DMS153 (cell line): Measurements from ENCODE around the gene PABPN1L.
"Not testable (repeated sequence)": the region's sequence is repeated elsewhere in the genome, so short reads cannot be mapped to it uniquely, and the experiment has no call there.

ENCODE experiments used
- DNase-seq: peaks from one replicate; lab custom pipeline; 2025; lab: John Stamatoyannopoulos, UW

PABPN1L gene

DNA sequence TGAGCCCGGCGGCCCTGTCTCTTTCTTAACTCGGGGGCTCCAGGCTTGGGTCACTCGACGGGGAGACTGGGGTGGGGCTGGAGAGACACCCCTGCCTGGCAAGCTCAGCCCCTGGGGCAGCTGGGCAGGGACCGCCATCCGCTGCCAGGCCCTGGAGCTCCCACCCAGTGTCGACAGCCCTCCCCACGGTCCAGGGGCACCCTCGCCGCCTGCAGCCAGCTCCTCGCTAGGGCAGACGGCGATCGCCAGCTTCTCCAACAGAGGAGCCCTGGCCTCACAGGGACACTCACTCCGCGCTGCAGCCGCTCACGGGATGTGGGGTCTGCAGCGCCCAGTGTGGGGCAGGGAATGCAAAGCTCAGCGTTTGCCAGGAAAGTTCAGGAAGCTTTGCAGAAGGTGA is 38.7 kb downstream of the PABPN1L start:
- DNase-seq, result no peak

- DNase-seq, result no peak
These were observed 40.2 kb downstream of the PABPN1L start for GRCh38 chr16:88826070-88826840.

DNA sequence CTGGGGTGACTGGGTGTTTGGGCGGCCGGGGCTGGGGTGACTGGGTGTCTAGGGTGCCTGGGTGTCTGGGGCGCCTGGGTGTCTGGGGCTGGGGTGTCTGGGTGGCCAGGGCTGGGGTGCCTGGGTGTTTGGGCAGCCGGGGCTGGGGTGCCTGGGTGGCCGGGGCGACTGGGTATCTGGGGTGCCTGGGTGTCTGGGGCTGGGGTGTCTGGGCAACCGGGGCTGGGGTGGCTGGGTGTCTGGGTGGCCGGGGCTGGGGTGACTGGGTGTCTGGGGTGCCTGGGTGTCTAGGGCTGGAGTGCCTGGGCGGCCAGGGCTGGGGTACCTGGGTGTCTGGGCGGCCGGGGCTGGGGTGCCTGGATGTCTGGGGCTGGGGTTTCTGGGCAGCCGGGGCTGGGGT is 41.3 kb downstream of the PABPN1L start:
- no peak for DNase-seq

GRCh38 chr16:88824256-88825077 is 42.0 kb downstream of the PABPN1L start:
- DNase-seq, result no peak

GRCh38 chr16:88823646-88824045 is 42.8 kb downstream of the PABPN1L start:
- not testable (repeated sequence) for DNase-seq

- DNase-seq, result no peak
These were observed 44.0 kb downstream of the PABPN1L start for GRCh38 chr16:88822281-88823040.

GRCh38 chr16:88821168-88821850 is 45.2 kb downstream of the PABPN1L start:
- no peak for DNase-seq

GRCh38 chr16:88820385-88821025 is 46.0 kb downstream of the PABPN1L start:
- no peak for DNase-seq

- no peak for DNase-seq
These were observed 47.3 kb downstream of the PABPN1L start for GRCh38 chr16:88819126-88819525.

GRCh38 chr16:88818575-88818874 is 47.9 kb downstream of the PABPN1L start:
- DNase-seq, result no peak

- DNase-seq, result no peak
These were observed 48.5 kb downstream of the PABPN1L start for GRCh38 chr16:88817785-88818574.

DNA sequence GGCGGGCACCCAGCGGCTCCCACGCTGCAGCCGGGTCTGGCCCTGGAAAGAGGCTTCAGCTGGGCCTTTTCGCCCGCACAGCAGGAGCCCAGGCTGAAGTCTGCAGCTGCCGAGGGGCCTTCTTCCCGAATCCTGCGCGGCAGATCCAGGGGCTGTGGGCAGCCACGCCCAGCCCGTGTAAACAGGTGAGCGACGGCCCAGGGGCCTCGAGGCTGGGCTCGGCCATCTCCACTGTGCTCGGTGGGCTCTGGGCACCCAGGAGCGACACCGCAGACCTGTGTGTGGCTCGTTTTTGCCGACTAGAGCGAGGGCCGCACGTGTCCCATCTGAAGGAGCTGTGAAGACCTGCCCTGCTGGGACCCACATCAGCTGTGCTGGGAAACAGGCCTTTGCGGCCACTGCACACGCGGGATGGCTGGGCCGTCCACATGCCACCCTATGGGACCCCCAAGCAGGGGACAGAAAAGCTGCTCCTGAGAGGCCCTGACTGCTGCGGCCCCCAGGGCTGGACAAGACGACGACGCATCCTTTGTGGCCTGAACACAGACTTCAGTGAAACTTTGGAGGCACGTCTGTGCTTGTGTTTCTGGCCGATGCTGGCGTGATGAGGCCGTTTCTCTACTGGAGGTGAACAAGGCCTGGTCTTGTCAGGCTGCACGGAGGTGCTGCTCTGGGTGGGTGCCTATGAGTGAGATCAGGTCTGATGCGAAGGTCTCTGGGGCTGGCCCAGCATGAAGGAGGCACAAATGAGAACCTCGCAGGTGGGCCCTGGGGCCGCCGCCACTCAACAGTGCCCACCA is 49.5 kb downstream of the PABPN1L start:
- no peak for DNase-seq

GRCh38 chr16:88815901-88816589 is 50.4 kb downstream of the PABPN1L start:
- no peak for DNase-seq

GRCh38 chr16:88815227-88815626 is 51.2 kb downstream of the PABPN1L start:
- DNase-seq, result no peak

- DNase-seq, result no peak
These were observed 52.3 kb downstream of the PABPN1L start for GRCh38 chr16:88814144-88814502.
